T-helper 2 cell treated with Interferon-gamma antibody and Interleukin-4, amounts not matched to agents 5 μg/mL and 100 μg/mL, for 36 hours (primary cell): ENCODE measurements around the gene ADGRF3.

Experiments used
- DNase-seq: peaks from one replicate; pipeline ENCODE4 v3.0.0; 2021; ENCODE audit warnings: low spot score
- H3K27ac Mint-ChIP-seq: one replicate; pipeline ENCODE4 v1.8.0; 2021; ENCODE audit warnings: mild to moderate bottlenecking, mixed read lengths
- H3K27me3 Mint-ChIP-seq: one replicate; pipeline ENCODE4 v1.8.0; 2021; ENCODE audit warnings: low read depth, mixed read lengths
- H3K36me3 Mint-ChIP-seq: one replicate; pipeline ENCODE4 v1.8.0; 2021; ENCODE audit warnings: low read depth, mixed read lengths
- H3K4me1 Mint-ChIP-seq: one replicate; pipeline ENCODE4 v1.8.0; 2021; ENCODE audit warnings: low read depth, mixed read lengths
- H3K4me3 Mint-ChIP-seq: one replicate; pipeline ENCODE4 v1.8.0; 2022; ENCODE audit warnings: mild to moderate bottlenecking, moderate library complexity, mixed read lengths
- H3K9me3 Mint-ChIP-seq: one replicate; pipeline ENCODE4 v1.8.0; 2021; ENCODE audit warnings: mixed read lengths

Gene ADGRF3

GRCh38 chr2:26297061-26297460, 49.5 kb downstream of the ADGRF3 start:
- Mint-ChIP-seq H3K27me3 (peaks cover 10% of the 10 kb centered on the region), H3K27ac (no peak overlapping the region), H3K36me3 (no peaks in the 10 kb centered on the region), H3K4me3 (no peak overlapping the region), H3K4me1 (no peaks in the 10 kb centered on the region), H3K9me3 (no peaks in the 10 kb centered on the region)
- no peak for DNase-seq

- no peaks in the 10 kb centered on the region for H3K4me1 Mint-ChIP-seq
- peaks cover 9% of the 10 kb centered on the region for H3K27me3 Mint-ChIP-seq
- no peak overlapping the region for H3K27ac Mint-ChIP-seq
- no peak overlapping the region for H3K4me3 Mint-ChIP-seq
- no peaks in the 10 kb centered on the region for H3K9me3 Mint-ChIP-seq
- DNase-seq = no peak
- H3K36me3 Mint-ChIP-seq = no peaks in the 10 kb centered on the region
Measured at GRCh38 chr2:26295511-26295910, 51.1 kb downstream of the ADGRF3 start.

GRCh38 chr2:26292646-26293045, 53.9 kb downstream of the ADGRF3 start:
- no peak overlapping the region for H3K27ac Mint-ChIP-seq
- DNase-seq = no peak
- no peaks in the 10 kb centered on the region for H3K9me3 Mint-ChIP-seq
- H3K4me1 Mint-ChIP-seq = no peaks in the 10 kb centered on the region
- H3K27me3 Mint-ChIP-seq = peaks cover 9% of the 10 kb centered on the region
- peaks cover 2% of the 10 kb centered on the region for H3K36me3 Mint-ChIP-seq
- no peak overlapping the region for H3K4me3 Mint-ChIP-seq

- DNase-seq = no peak
- no peaks in the 10 kb centered on the region for H3K9me3 Mint-ChIP-seq
- H3K27ac Mint-ChIP-seq = no peak overlapping the region
- no peak overlapping the region for H3K4me3 Mint-ChIP-seq
- H3K27me3 Mint-ChIP-seq = no peaks in the 10 kb centered on the region
- no peaks in the 10 kb centered on the region for H3K4me1 Mint-ChIP-seq
- H3K36me3 Mint-ChIP-seq = peaks cover 8% of the 10 kb centered on the region
Measured at GRCh38 chr2:26290001-26290400, 56.6 kb downstream of the ADGRF3 start.

- Mint-ChIP-seq H3K36me3 (peaks cover 23% of the 10 kb centered on the region), H3K9me3 (no peaks in the 10 kb centered on the region), H3K27me3 (no peaks in the 10 kb centered on the region), H3K4me1 (no peaks in the 10 kb centered on the region), H3K4me3 (no peak overlapping the region), H3K27ac (no peak overlapping the region)
- no peak for DNase-seq
Measured at GRCh38 chr2:26285931-26286330, 60.7 kb downstream of the ADGRF3 start.

- Mint-ChIP-seq H3K4me1 (no peaks in the 10 kb centered on the region), H3K27ac (no peak overlapping the region), H3K27me3 (no peaks in the 10 kb centered on the region), H3K4me3 (no peak overlapping the region), H3K9me3 (no peaks in the 10 kb centered on the region), H3K36me3 (peaks cover 28% of the 10 kb centered on the region)
- no peak for DNase-seq
Measured at GRCh38 chr2:26284132-26284531, 62.5 kb downstream of the ADGRF3 start.

- Mint-ChIP-seq H3K27me3 (no peaks in the 10 kb centered on the region), H3K36me3 (peaks cover 32% of the 10 kb centered on the region), H3K27ac (no peak overlapping the region), H3K4me3 (no peak overlapping the region), H3K4me1 (no peaks in the 10 kb centered on the region), H3K9me3 (no peaks in the 10 kb centered on the region)
- DNase-seq = no peak
Measured at GRCh38 chr2:26283606-26284005, 63.0 kb downstream of the ADGRF3 start.

GRCh38 chr2:26281226-26281625, 65.4 kb downstream of the ADGRF3 start:
- Mint-ChIP-seq H3K4me3 (no peak overlapping the region), H3K4me1 (peaks cover 6% of the 10 kb centered on the region), H3K27ac (no peak overlapping the region), H3K36me3 (peaks cover 34% of the 10 kb centered on the region), H3K9me3 (no peaks in the 10 kb centered on the region), H3K27me3 (no peaks in the 10 kb centered on the region)
- no peak for DNase-seq

- no peaks in the 10 kb centered on the region for H3K9me3 Mint-ChIP-seq
- peaks cover 7% of the 10 kb centered on the region for H3K4me1 Mint-ChIP-seq
- no peak overlapping the region for H3K4me3 Mint-ChIP-seq
- H3K36me3 Mint-ChIP-seq = peaks cover 30% of the 10 kb centered on the region
- H3K27me3 Mint-ChIP-seq = no peaks in the 10 kb centered on the region
- no peak for DNase-seq
- H3K27ac Mint-ChIP-seq = no peak overlapping the region
Measured at GRCh38 chr2:26279886-26280285, 66.7 kb downstream of the ADGRF3 start.

- H3K27me3 Mint-ChIP-seq = no peaks in the 10 kb centered on the region
- peak overlapping the region; percentile 66 for H3K27ac Mint-ChIP-seq
- DNase-seq = no peak
- no peaks in the 10 kb centered on the region for H3K9me3 Mint-ChIP-seq
- peaks cover 21% of the 10 kb centered on the region for H3K36me3 Mint-ChIP-seq
- H3K4me1 Mint-ChIP-seq = peaks cover 9% of the 10 kb centered on the region
- H3K4me3 Mint-ChIP-seq = no peak overlapping the region
Measured at GRCh38 chr2:26276484-26277227, 69.9 kb downstream of the ADGRF3 start.

GRCh38 chr2:26274058-26274613, 72.5 kb downstream of the ADGRF3 start:
- Mint-ChIP-seq H3K27ac (no peak overlapping the region), H3K4me1 (peaks cover 15% of the 10 kb centered on the region), H3K4me3 (no peak overlapping the region), H3K9me3 (no peaks in the 10 kb centered on the region), H3K27me3 (no peaks in the 10 kb centered on the region), H3K36me3 (peaks cover 10% of the 10 kb centered on the region)
- no peak for DNase-seq

- Mint-ChIP-seq H3K9me3 (no peaks in the 10 kb centered on the region), H3K4me1 (peaks cover 15% of the 10 kb centered on the region), H3K4me3 (no peak overlapping the region), H3K27me3 (no peaks in the 10 kb centered on the region), H3K27ac (no peak overlapping the region), H3K36me3 (peaks cover 7% of the 10 kb centered on the region)
- no peak for DNase-seq
Measured at GRCh38 chr2:26273501-26273900, 73.1 kb downstream of the ADGRF3 start.

- Mint-ChIP-seq H3K36me3 (peaks cover 9% of the 10 kb centered on the region), H3K27ac (peak overlapping the region; percentile 40), H3K4me1 (peaks cover 8% of the 10 kb centered on the region), H3K9me3 (no peaks in the 10 kb centered on the region), H3K27me3 (no peaks in the 10 kb centered on the region), H3K4me3 (no peak overlapping the region)
- no peak for DNase-seq
Measured at GRCh38 chr2:26270373-26270772, 76.2 kb downstream of the ADGRF3 start.

- H3K27me3 Mint-ChIP-seq = no peaks in the 10 kb centered on the region
- no peak overlapping the region for H3K27ac Mint-ChIP-seq
- DNase-seq = no peak
- no peak overlapping the region for H3K4me3 Mint-ChIP-seq
- H3K4me1 Mint-ChIP-seq = peaks cover 8% of the 10 kb centered on the region
- H3K36me3 Mint-ChIP-seq = peaks cover 9% of the 10 kb centered on the region
- no peaks in the 10 kb centered on the region for H3K9me3 Mint-ChIP-seq
Measured at GRCh38 chr2:26269571-26270158, 76.9 kb downstream of the ADGRF3 start.
